HG02610 (cell line): ENCODE measurements around the gene CR2.
A peak's percentile ranks its signal among the peaks of the same experiment; 100 is the strongest.
"Not testable (repeated sequence)": the region's sequence is repeated elsewhere in the genome, so short reads cannot be mapped to it uniquely, and the experiment has no call there.

ENCODE experiments used
- ATAC-seq: cut with Tn5 transposase; IDR thresholded peaks from one replicate; pipeline ENCODE4 v1.9.1; 2021; ENCODE audit warnings: mild to moderate bottlenecking, moderate library complexity; ENCODE audit not compliant: unreplicated experiment

CR2 gene

GRCh38 chr1:207454046-207454964 lies at the start of gene CR2:
Gene CR2, plus strand, starts transcription at chr1:207454328. Its CDS starts 91 bp downstream, at chr1:207454419.
- peak; percentile 78 for ATAC-seq

- no peak for ATAC-seq
Measured at GRCh38 chr1:207404849-207405525, 49.1 kb upstream of the CR2 start.

- no peak for ATAC-seq
Measured at GRCh38 chr1:207405814-207406213, 48.3 kb upstream of the CR2 start.

GRCh38 chr1:207407655-207408260 lies 46.4 kb upstream of the CR2 start:
- no peak for ATAC-seq

GRCh38 chr1:207412845-207413244 lies 41.3 kb upstream of the CR2 start:
- ATAC-seq = peak; percentile 54

- ATAC-seq = peak; percentile 73
Measured at GRCh38 chr1:207414606-207415108, 39.5 kb upstream of the CR2 start.

GRCh38 chr1:207417076-207417475 lies 37.1 kb upstream of the CR2 start:
- ATAC-seq = no peak

GRCh38 chr1:207418351-207418750 lies 35.8 kb upstream of the CR2 start:
- ATAC-seq = peak; percentile 32

- ATAC-seq = no peak
Measured at GRCh38 chr1:207420109-207420508, 34.0 kb upstream of the CR2 start.

GRCh38 chr1:207421078-207421477 lies 33.0 kb upstream of the CR2 start:
- ATAC-seq = no peak

GRCh38 chr1:207423560-207424292 lies 30.4 kb upstream of the CR2 start:
- no peak for ATAC-seq

- ATAC-seq = peak; percentile 50
Measured at GRCh38 chr1:207424570-207425131, 29.5 kb upstream of the CR2 start.

- ATAC-seq = no peak
Measured at GRCh38 chr1:207427832-207428585, 26.1 kb upstream of the CR2 start.

- no peak for ATAC-seq
Measured at GRCh38 chr1:207428783-207429182, 25.3 kb upstream of the CR2 start.

GRCh38 chr1:207429963-207430362 lies 24.2 kb upstream of the CR2 start:
- ATAC-seq = peak; percentile 35

GRCh38 chr1:207430602-207431001 lies 23.5 kb upstream of the CR2 start:
- ATAC-seq = peak; percentile 57

GRCh38 chr1:207431508-207431907 lies 22.6 kb upstream of the CR2 start:
- ATAC-seq = no peak

- no peak for ATAC-seq
Measured at GRCh38 chr1:207433435-207433834, 20.7 kb upstream of the CR2 start.

- not testable (repeated sequence) for ATAC-seq
Measured at GRCh38 chr1:207436746-207437145, 17.4 kb upstream of the CR2 start.

- no peak for ATAC-seq
Measured at GRCh38 chr1:207440626-207441025, 13.5 kb upstream of the CR2 start.
